Mesenchymal stem cell (in vitro differentiated cells and primary cell): ENCODE measurements around the gene RIMBP2.

ENCODE experiments used
- DNase-seq: peaks from one replicate; pipeline ENCODE4 v3.0.0-alpha.2; 2013
- H2AFZ ChIP-seq: one replicate; pipeline ENCODE4 v1.6.1; 2013; ENCODE audit warnings: low read depth, mild to moderate bottlenecking, control low read depth, inconsistent platforms, low read length, moderate library complexity
- H2AK5ac ChIP-seq: 2 replicates; pipeline ENCODE4 v1.6.1; 2013; ENCODE audit warnings: low read length, moderate library complexity, mild to moderate bottlenecking, inconsistent platforms; ENCODE audit not compliant: severe bottlenecking
- H2BK120ac ChIP-seq: one replicate; pipeline ENCODE4 v1.6.1; 2013; ENCODE audit warnings: low read depth, mild to moderate bottlenecking, inconsistent platforms, low read length, moderate library complexity
- H2BK12ac ChIP-seq, 2 experiments: one replicate each; pipeline ENCODE4 v1.6.1; 2013; ENCODE audit warnings: inconsistent platforms in 2 of 2, low read length in 2 of 2, mild to moderate bottlenecking in 2 of 2, moderate library complexity in 2 of 2, control low read depth in 1 of 2
- H2BK15ac ChIP-seq: one replicate; pipeline ENCODE4 v1.6.1; 2013; ENCODE audit warnings: mild to moderate bottlenecking, low read depth, inconsistent platforms; ENCODE audit not compliant: poor library complexity, severe bottlenecking
- H2BK5ac ChIP-seq: 2 replicates; pipeline ENCODE4 v1.6.1; 2013; ENCODE audit warnings: low read depth, mild to moderate bottlenecking, low read length, control low read depth, inconsistent platforms; ENCODE audit not compliant: poor library complexity, severe bottlenecking
- H3K14ac ChIP-seq, 2 experiments: one replicate each; pipeline ENCODE4 v1.6.1; 2013; ENCODE audit warnings: inconsistent platforms in 2 of 2, low read length in 2 of 2, control low read depth in 1 of 2, mild to moderate bottlenecking in 1 of 2, moderate library complexity in 1 of 2
- H3K18ac ChIP-seq, 2 experiments: one replicate each; pipeline ENCODE4 v1.6.1; 2013; ENCODE audit warnings: inconsistent platforms in 2 of 2, low read length in 2 of 2, control low read depth in 1 of 2, low read depth in 1 of 2, mild to moderate bottlenecking in 1 of 2
- H3K23ac ChIP-seq, 2 experiments: one replicate each; pipeline ENCODE4 v1.6.1; 2013; ENCODE audit warnings: inconsistent platforms in 2 of 2, low read length in 2 of 2, mild to moderate bottlenecking in 2 of 2, moderate library complexity in 2 of 2, control low read depth in 1 of 2
- H3K27ac ChIP-seq: 2 replicates; pipeline ENCODE4 v1.5.1; 2013; ENCODE audit warnings: mild to moderate bottlenecking, moderate library complexity, low read length, control low read depth, inconsistent platforms; ENCODE audit not compliant: poor library complexity, severe bottlenecking
- H3K27me3 ChIP-seq, 2 experiments: 2 replicates each; pipeline versions ENCODE4 v1.6.1 to v1.7.0; 2013; ENCODE audit warnings: low read length in 2 of 2, mild to moderate bottlenecking in 2 of 2, moderate library complexity in 2 of 2, control low read depth in 1 of 2, inconsistent platforms in 1 of 2; ENCODE audit not compliant: control insufficient read depth in 1 of 2, insufficient read depth in 1 of 2
- H3K36me3 ChIP-seq, 2 experiments: 2 replicates each; pipeline versions ENCODE4 v1.6.1 to v1.7.0; 2013; ENCODE audit warnings: low read length in 2 of 2, control low read depth in 1 of 2, inconsistent platforms in 1 of 2, low read depth in 1 of 2, mild to moderate bottlenecking in 1 of 2; ENCODE audit not compliant: insufficient read depth in 2 of 2, control insufficient read depth in 1 of 2
- H3K4ac ChIP-seq, 2 experiments: one replicate each; pipeline ENCODE4 v1.6.1; 2013; ENCODE audit warnings: inconsistent platforms in 2 of 2, low read length in 2 of 2, mild to moderate bottlenecking in 2 of 2, moderate library complexity in 2 of 2, control low read depth in 1 of 2, low read depth in 1 of 2
- H3K4me1 ChIP-seq: 2 replicates; pipeline ENCODE4 v1.6.1; 2013; ENCODE audit warnings: low read depth, low read length, control low read depth; ENCODE audit not compliant: control insufficient read depth, insufficient read depth
- H3K4me2 ChIP-seq: 2 replicates; pipeline ENCODE4 v1.6.1; 2013; ENCODE audit warnings: low read length, mild to moderate bottlenecking, inconsistent platforms; ENCODE audit not compliant: poor library complexity, severe bottlenecking
- H3K4me3 ChIP-seq, 2 experiments: 2 replicates each; pipeline versions ENCODE4 v1.5.1 to v1.7.0; 2013; ENCODE audit warnings: low read length in 2 of 2, mild to moderate bottlenecking in 2 of 2, control low read depth in 1 of 2, low read depth in 1 of 2; ENCODE audit not compliant: insufficient read depth in 1 of 2
- H3K79me1 ChIP-seq: replicated peaks from 2 replicates; pipeline ENCODE4 v1.6.1; 2013; ENCODE audit warnings: mild to moderate bottlenecking, control low read depth, low read length, inconsistent platforms; ENCODE audit not compliant: poor library complexity, severe bottlenecking
- H3K9ac ChIP-seq: 2 replicates; pipeline ENCODE4 v1.7.0; 2013; ENCODE audit warnings: mild to moderate bottlenecking, low read length, moderate library complexity
- H3K9me3 ChIP-seq: 2 replicates; pipeline ENCODE4 v1.7.0; 2013; ENCODE audit warnings: mild to moderate bottlenecking, low read length; ENCODE audit not compliant: control insufficient read depth
- H4K8ac ChIP-seq: one replicate; pipeline ENCODE4 v1.6.1; 2013; ENCODE audit warnings: inconsistent platforms, mild to moderate bottlenecking, low read length, moderate library complexity
- H4K91ac ChIP-seq: one replicate; pipeline ENCODE4 v1.6.1; 2013; ENCODE audit warnings: mild to moderate bottlenecking, low read length, inconsistent platforms
- WGBS: methylation state at CpG from one replicate; pipeline ENCODE4 v1.1.7; 2013; ENCODE audit warnings: mixed read lengths; 5-methylcytosine and 5-hydroxymethylcytosine counted together

RIMBP2 gene

GRCh38 chr12:130583317-130583716 lies 132.8 kb downstream of the RIMBP2 start:
- DNase-seq, result no peak
- Histone ChIP-seq H2BK120ac (no peak overlapping the region), H3K4ac (no peak overlapping the region), H2AFZ (no peak overlapping the region), H3K9ac (no peak overlapping the region), H3K9me3 (peaks cover 11% of the 10 kb centered on the region), H2AK5ac (no peak overlapping the region), H2BK12ac (no peak overlapping the region), H3K4me1 (no peaks in the 10 kb centered on the region), H4K91ac (no peak overlapping the region), H4K8ac (no peak overlapping the region), H3K27me3 (no peaks in the 10 kb centered on the region), H3K36me3 (no peaks in the 10 kb centered on the region), H3K79me1 (no peaks in the 10 kb centered on the region), H3K18ac (no peak overlapping the region), H2BK15ac (no peak overlapping the region), H3K14ac (no peak overlapping the region), H3K4me3 (no peak overlapping the region), H3K27ac (no peak overlapping the region), H2BK5ac (no peak overlapping the region), H3K23ac (no peak overlapping the region), H3K4me2 (no peak overlapping the region)
- WGBS, result 65% methylated on average over 5 of the region's 5 CpGs

- no peak overlapping the region for H2BK15ac ChIP-seq
- H3K9me3 ChIP-seq, result peaks cover 15% of the 10 kb centered on the region
- H2AK5ac ChIP-seq, result no peak overlapping the region
- no peak overlapping the region for H4K8ac ChIP-seq
- WGBS, result 94% methylated on average over 6 of the region's 6 CpGs
- no peak overlapping the region for H3K4me3 ChIP-seq
- H3K4me1 ChIP-seq, result no peaks in the 10 kb centered on the region
- H2AFZ ChIP-seq, result no peak overlapping the region
- no peaks in the 10 kb centered on the region for H3K79me1 ChIP-seq
- H3K14ac ChIP-seq, result no peak overlapping the region
- no peak overlapping the region for H3K23ac ChIP-seq
- no peak for DNase-seq
- H3K27me3 ChIP-seq, result no peaks in the 10 kb centered on the region
- no peak overlapping the region for H4K91ac ChIP-seq
- H3K4ac ChIP-seq, result no peak overlapping the region
- H3K9ac ChIP-seq, result no peak overlapping the region
- no peak overlapping the region for H3K18ac ChIP-seq
- H3K36me3 ChIP-seq, result no peaks in the 10 kb centered on the region
- H3K4me2 ChIP-seq, result no peak overlapping the region
- H2BK5ac ChIP-seq, result no peak overlapping the region
- no peak overlapping the region for H2BK120ac ChIP-seq
- no peak overlapping the region for H3K27ac ChIP-seq
- no peak overlapping the region for H2BK12ac ChIP-seq
These were observed 133.8 kb downstream of the RIMBP2 start for GRCh38 chr12:130582286-130582685.

GRCh38 chr12:130581782-130582181 lies 134.3 kb downstream of the RIMBP2 start:
- no peak overlapping the region for H2BK12ac ChIP-seq
- H3K79me1 ChIP-seq, result no peaks in the 10 kb centered on the region
- no peak overlapping the region for H3K4me3 ChIP-seq
- no peak overlapping the region for H2BK15ac ChIP-seq
- no peaks in the 10 kb centered on the region for H3K4me1 ChIP-seq
- no peak overlapping the region for H4K91ac ChIP-seq
- no peak overlapping the region for H3K4ac ChIP-seq
- no peak overlapping the region for H3K27ac ChIP-seq
- H2BK5ac ChIP-seq, result no peak overlapping the region
- WGBS, result 59% methylated on average over 5 of the region's 5 CpGs
- no peak overlapping the region for H2BK120ac ChIP-seq
- H3K4me2 ChIP-seq, result no peak overlapping the region
- H4K8ac ChIP-seq, result no peak overlapping the region
- H2AFZ ChIP-seq, result no peak overlapping the region
- H3K36me3 ChIP-seq, result no peaks in the 10 kb centered on the region
- no peak for DNase-seq
- no peak overlapping the region for H3K9ac ChIP-seq
- no peak overlapping the region for H3K14ac ChIP-seq
- peaks cover 15% of the 10 kb centered on the region for H3K9me3 ChIP-seq
- no peak overlapping the region for H2AK5ac ChIP-seq
- H3K23ac ChIP-seq, result no peak overlapping the region
- no peak overlapping the region for H3K18ac ChIP-seq
- no peaks in the 10 kb centered on the region for H3K27me3 ChIP-seq

GRCh38 chr12:130579231-130579630 lies 136.9 kb downstream of the RIMBP2 start:
- H3K23ac ChIP-seq, result no peak overlapping the region
- H3K14ac ChIP-seq, result no peak overlapping the region
- no peak overlapping the region for H2AK5ac ChIP-seq
- H3K9me3 ChIP-seq, result peaks cover 7% of the 10 kb centered on the region
- no peak overlapping the region for H4K8ac ChIP-seq
- H2BK120ac ChIP-seq, result no peak overlapping the region
- H2BK12ac ChIP-seq, result no peak overlapping the region
- H4K91ac ChIP-seq, result no peak overlapping the region
- WGBS, result 40% methylated on average over 7 of the region's 7 CpGs
- no peaks in the 10 kb centered on the region for H3K36me3 ChIP-seq
- no peaks in the 10 kb centered on the region for H3K27me3 ChIP-seq
- H3K4me2 ChIP-seq, result no peak overlapping the region
- H3K79me1 ChIP-seq, result no peaks in the 10 kb centered on the region
- no peak overlapping the region for H2BK5ac ChIP-seq
- H3K4me3 ChIP-seq, result no peak overlapping the region
- H2BK15ac ChIP-seq, result no peak overlapping the region
- H3K27ac ChIP-seq, result no peak overlapping the region
- H3K4me1 ChIP-seq, result no peaks in the 10 kb centered on the region
- no peak overlapping the region for H3K4ac ChIP-seq
- H2AFZ ChIP-seq, result no peak overlapping the region
- no peak overlapping the region for H3K18ac ChIP-seq
- no peak for DNase-seq
- no peak overlapping the region for H3K9ac ChIP-seq
